NAMALWA (cell line): ENCODE measurements around the gene TNFSF9.
A peak's percentile ranks its signal among the peaks of the same experiment; 100 is the strongest.
"Not testable (repeated sequence)": the region's sequence is repeated elsewhere in the genome, so short reads cannot be mapped to it uniquely, and the experiment has no call there.

Source experiments
- DNase-seq: peaks from one replicate; pipeline ENCODE4 v3.0.0-alpha.2; 2015; ENCODE audit warnings: low spot score

TNFSF9 gene

DNA sequence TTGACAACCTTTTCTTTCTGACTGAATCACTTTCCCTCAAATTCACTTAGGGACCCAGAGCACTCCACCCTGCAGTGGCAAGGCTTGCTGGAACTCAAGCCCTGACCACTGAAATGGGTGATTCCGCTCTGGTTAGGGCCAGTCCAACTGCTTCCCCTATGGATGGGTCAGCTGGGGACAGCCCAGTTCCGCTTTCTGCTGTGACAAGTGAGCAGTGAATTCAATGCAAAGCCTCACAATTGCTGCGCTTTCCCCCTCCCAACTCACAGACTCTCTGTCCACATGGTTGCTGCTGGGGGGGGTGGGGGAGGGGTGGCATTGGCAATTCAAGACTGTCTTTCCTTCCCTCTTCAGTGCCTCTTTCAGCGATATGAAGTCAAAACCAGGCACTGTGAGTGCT lies 41.4 kb downstream of the TNFSF9 start:
- no peak for DNase-seq

DNA sequence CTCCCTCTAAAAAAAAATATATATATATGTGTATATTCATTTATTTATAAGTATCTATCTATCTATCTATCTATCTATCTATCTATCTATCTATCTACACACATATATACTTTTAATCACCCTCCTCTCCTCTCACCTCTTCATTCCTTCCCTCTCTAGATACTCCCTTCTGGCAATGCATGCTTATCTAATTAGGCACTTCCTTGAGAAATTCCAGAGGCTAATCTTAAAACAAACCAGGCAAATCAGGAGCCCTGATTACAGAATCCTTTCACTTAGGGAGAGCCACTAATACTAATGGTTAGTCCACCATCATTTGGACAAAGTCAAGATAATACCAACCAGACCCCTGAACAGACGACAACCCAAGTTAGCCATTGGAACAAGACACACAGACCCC lies 42.5 kb downstream of the TNFSF9 start:
- no peak for DNase-seq

DNA sequence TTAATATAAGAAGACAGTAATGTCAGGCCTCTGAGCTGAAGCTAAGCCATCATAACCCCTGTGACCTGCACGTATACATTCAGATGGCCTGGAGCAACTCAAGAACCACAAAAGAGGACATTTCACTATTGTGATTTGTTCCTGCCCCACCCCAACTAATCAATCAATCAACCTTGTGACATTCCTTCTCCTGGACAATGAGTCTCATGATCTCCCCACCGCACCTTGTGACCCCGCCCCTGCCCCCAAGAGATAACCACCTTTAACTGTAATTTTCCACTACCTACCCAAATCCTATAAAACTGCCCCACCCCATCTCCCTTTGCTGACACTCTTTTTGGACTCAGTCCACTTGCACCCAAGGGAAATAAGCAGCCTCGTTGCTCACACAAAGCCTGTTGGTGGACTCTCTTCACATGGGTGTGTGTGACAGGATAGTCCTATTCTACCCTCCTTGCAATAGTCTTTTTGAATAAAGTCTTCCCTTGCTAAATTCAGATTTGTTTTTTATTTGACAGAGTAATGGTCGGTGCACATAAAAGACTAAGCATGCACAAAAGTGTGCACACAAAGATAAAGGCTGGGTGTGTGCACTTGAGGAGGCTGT lies 46.1 kb downstream of the TNFSF9 start:
- no peak for DNase-seq

DNA sequence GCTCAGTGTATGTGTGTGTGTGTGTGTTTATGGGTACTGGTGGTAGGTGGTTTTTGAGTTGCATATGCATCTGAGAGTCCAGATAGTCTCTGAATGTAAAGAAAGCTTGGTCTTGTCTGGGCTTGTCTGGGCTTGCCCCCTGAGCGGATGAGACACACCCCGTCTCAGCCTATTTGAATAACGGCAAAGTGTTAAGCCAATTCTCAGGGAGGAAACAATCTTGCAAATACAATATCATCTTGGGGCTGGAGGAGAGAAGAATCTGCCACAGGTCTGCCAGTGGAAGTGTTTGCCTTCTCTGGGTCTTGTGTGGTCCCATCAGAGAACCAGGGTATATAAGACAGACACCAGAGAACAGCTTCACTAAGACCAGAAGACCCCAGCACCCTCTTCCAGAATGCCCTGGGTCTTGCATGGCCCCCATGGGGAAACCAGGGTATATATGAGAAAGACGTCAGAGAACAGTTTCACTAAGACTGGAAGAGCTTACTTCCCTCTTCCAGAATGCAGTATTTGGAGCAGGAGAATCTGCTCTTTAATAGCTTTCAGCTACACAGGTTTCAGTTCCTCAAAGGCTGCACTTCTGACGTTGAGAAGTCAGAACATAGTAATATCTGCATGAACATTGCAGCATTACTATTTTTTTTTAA lies 46.8 kb downstream of the TNFSF9 start:
- peak; percentile 92 for DNase-seq

DNA sequence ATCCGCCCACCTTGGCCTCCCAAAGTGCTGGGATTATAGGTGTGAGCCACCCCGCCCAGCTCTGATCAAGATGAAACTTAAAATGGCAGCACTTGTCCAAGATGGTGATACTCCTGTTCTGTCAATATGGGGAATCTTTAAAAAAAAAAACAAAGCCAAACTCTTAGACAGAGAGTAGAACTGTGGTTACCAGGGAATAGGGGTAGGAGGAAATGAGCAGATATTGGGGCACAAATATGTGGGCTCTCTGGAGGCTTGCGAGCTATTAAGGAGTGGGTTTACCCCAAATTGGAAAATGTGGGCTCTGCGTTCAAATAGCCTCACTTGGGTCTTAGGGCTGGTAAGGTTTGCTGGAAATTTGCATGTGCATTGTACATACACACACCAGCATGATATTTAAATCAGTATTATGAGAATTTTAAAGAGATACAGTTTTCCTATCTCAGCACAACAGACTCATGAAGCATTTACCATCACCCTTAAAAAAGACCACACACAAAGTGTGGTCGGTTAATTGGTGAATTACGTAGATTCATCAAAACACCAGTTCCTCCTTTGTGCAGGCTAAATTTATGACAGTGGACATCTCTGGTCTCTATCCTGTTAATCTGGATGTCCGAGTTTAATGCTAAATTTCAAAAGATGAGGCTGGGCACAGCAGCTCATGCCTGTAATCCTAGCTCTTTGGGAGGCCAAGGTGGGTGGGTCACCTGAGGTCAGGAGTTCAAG lies 48.8 kb downstream of the TNFSF9 start:
- DNase-seq: no peak

DNA sequence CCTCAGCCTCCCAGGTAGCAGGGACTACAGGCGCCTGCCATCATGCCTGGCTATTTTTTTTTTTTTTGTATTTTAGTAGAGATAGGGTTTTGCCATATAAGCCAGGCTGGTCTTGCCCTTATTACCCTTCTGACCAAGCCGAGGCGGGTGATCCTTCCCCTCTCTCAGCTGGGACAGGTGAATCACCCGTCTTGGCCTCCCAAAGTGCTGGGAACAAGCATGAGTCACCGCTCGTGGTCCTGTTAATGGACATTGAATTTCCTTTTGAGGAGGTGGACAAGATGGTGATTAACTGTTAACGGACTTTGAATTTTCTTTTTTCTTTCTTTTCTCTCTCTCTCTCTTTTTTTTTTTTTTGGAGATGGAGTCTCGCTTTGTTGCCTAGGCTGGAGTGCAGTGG lies 49.5 kb downstream of the TNFSF9 start:
- DNase-seq: no peak

DNA sequence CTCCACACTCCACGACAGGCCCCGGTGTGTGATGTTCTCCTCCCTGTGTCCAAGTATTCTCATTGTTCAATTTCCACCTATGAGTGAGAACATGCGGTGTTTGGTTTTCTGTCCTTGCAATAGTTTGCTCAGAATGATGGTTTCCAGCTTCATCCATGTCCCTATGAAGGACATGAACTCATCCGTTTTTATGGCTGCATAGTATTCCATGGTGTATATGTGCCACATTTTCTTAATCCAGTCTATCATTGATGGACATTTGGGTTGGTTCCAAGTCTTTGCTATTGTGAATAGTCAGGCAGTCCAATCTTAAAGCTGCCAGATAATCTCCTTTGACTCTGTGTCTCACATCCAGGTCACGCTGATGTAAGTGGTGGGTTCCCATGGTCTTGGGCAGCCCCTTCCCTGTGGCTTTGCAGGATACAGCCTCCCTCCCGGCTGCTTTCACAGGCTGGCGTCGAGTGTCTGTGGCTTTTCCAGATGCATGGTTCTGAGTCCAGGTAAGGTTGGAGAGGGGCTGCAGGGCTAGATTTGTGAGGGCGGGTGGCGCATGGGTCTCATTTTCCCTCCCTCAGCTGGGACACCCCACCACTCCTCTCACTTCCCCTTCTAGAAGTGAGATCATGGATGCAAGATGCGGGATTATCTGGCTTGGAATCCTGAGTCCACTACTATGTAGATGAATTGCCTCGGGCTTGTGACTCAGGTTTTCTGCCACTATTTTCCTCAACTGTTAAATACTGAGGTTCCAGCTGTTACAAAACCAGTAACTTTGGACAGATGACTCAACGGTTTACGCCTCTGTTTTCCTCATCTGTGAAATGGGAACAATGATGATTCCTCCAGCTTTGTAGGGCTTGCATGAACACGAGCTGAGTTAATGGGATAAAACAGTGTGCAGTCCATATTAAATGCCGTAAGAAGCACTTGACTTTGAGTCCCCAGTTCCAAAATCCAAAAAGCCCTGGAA lies 52.0 kb downstream of the TNFSF9 start:
- DNase-seq: not testable (repeated sequence)
